ENCODE data around the gene PTDSS2. TPM values are rescaled to one million over a fixed set of nuclear protein-coding genes. Genes with fewer than 3 reads are reported as not detected.
"Not testable (repeated sequence)": the region's sequence is repeated elsewhere in the genome, so short reads cannot be mapped to it uniquely, and the experiment has no call there.

The PTDSS2 gene
- total RNA-seq: 32.9 TPM
- long read RNA-seq, transcript PTDSS2-201 (12 exons, 2,445 nt): major isoform, 31 of 53 reads
- long read RNA-seq, partial matches to known transcripts: 6 of 53 reads
- long read RNA-seq, other reads (novel, unspliced or antisense): 14 of 53 reads

GRCh38 chr11:449889-450808 is at the start of gene PTDSS2:
PTDSS2 (plus strand) TSS chr11:450279; CDS start chr11:450456, 177 bp downstream.
- intact Hi-C loops (cut with DNase I): no loop called here
- Histone ChIP-seq H3K27me3 (ENCODE audit: low read depth) (no peaks in the 10 kb centered on the region), H3K4me3 (peak within 1 kb of the TSS; percentile 99), H3K27ac (peak within 1 kb of the TSS; percentile 90), H3K9me3 (no peaks in the 10 kb centered on the region), H3K4me1 (peaks cover 30% of the 10 kb centered on the region), H3K36me3 (peaks cover 24% of the 10 kb centered on the region)
- ATAC-seq: peak; percentile 93
- DNase-seq: peak; percentile 98
- TF ChIP-seq, protein P1, sequence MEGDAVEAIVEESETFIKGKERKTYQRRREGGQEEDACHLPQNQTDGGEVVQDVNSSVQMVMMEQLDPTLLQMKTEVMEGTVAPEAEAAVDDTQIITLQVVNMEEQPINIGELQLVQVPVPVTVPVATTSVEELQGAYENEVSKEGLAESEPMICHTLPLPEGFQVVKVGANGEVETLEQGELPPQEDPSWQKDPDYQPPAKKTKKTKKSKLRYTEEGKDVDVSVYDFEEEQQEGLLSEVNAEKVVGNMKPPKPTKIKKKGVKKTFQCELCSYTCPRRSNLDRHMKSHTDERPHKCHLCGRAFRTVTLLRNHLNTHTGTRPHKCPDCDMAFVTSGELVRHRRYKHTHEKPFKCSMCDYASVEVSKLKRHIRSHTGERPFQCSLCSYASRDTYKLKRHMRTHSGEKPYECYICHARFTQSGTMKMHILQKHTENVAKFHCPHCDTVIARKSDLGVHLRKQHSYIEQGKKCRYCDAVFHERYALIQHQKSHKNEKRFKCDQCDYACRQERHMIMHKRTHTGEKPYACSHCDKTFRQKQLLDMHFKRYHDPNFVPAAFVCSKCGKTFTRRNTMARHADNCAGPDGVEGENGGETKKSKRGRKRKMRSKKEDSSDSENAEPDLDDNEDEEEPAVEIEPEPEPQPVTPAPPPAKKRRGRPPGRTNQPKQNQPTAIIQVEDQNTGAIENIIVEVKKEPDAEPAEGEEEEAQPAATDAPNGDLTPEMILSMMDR (IDR thresholded peaks at IDR 0.05): no peak

- H3K9me3 ChIP-seq; ATAC-seq; H3K36me3 ChIP-seq; H3K27me3 ChIP-seq (ENCODE audit: low read depth); intact Hi-C loops (cut with DNase I); H3K27ac ChIP-seq; H3K4me3 ChIP-seq: not testable (repeated sequence)
- H3K4me1 ChIP-seq: peaks cover 19% of the 10 kb centered on the region
- peak; percentile 1 for DNase-seq
These were observed 48.9 kb upstream of the PTDSS2 start for GRCh38 chr11:401196-401595.

- H3K9me3 ChIP-seq: no peaks in the 10 kb centered on the region
- H3K4me1 ChIP-seq: peaks cover 13% of the 10 kb centered on the region
- intact Hi-C loops (cut with DNase I): no loop called here
- peaks cover 4% of the 10 kb centered on the region for H3K36me3 ChIP-seq
- ATAC-seq: no peak
- TF ChIP-seq, protein P1 (IDR thresholded peaks at IDR 0.05): no peak
- DNase-seq: peak; percentile 47
- no peak overlapping the region for H3K27ac ChIP-seq
- no peaks in the 10 kb centered on the region for H3K27me3 ChIP-seq (ENCODE audit: low read depth)
- H3K4me3 ChIP-seq: no peak overlapping the region
These were observed 46.9 kb upstream of the PTDSS2 start for GRCh38 chr11:403021-403760.

DNA sequence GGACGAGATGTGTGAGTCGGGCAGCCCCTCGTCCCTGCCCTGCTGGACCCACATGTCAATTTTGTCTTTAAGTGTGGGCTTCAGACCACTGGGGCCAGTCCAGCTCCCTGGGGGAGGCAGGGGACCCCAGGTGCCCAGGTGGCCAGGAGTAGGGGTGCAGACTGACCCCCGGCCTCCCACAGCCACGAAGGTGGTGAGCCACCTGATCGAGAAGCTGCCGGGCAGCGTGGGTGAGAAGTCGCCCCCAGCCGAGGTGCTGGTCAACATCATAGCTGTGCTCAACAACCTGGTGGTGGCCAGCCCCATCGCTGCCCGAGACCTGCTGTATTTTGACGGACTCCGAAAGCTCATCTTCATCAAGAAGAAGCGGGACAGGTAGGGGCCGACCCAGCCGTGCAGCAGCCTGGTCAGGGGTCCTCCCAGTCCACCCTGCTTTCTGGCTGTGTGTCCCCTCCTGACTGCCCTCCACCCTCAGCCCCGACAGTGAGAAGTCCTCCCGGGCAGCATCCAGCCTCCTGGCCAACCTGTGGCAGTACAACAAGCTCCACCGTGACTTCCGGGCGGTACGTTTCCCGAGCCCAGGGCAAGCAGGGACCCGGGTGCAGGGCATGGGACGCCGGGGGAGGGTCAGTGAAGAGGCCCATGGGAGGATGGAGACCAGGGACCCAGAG is 46.2 kb upstream of the PTDSS2 start:
- Histone ChIP-seq H3K27ac (no peak overlapping the region), H3K27me3 (ENCODE audit: low read depth) (no peaks in the 10 kb centered on the region), H3K36me3 (peaks cover 4% of the 10 kb centered on the region), H3K4me3 (no peak overlapping the region), H3K4me1 (peaks cover 13% of the 10 kb centered on the region), H3K9me3 (no peaks in the 10 kb centered on the region)
- ATAC-seq (no peak), DNase-seq (peak; percentile 48)
- TF ChIP-seq, protein P1 (IDR thresholded peaks at IDR 0.05): no peak
- intact Hi-C loops (cut with DNase I): no loop called here

DNA sequence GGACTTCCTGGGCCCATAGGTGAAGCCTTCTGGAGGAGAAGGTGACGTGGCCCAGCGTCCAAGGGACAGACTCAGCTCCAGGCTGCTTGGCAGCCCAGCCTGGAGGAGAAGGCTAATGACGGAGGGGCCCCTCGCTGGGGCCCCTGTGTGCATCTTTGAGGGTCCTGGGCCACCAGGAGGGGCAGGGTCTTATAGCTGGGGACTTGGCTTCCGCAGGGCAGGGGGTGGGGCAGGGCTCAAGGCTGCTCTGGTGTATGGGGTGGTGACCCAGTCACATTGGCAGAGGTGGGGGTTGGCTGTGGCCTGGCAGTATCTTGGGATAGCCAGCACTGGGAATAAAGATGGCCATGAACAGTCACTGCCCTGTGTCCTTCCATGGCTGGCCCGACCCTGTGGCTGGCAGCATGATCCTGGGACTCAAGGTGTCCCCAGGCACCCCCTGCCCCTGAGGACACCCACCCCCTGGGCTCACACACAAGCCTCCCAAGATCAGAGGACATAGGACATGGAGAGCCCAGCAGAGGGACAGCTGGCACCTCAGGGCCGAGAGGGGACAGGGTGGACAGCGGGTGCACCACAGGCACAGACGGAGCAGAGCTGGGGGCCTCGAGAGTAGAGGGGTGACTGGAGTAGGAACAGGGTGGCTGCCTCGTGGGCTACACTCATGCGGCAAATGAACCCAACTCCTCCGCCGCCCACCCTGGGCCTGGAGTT is 45.4 kb upstream of the PTDSS2 start:
- no peak overlapping the region for H3K4me3 ChIP-seq
- H3K36me3 ChIP-seq: peaks cover 4% of the 10 kb centered on the region
- H3K27ac ChIP-seq: no peak overlapping the region
- intact Hi-C loops (cut with DNase I): no loop called here
- no peak for ATAC-seq
- H3K4me1 ChIP-seq: peaks cover 13% of the 10 kb centered on the region
- peak; percentile 46 for DNase-seq
- TF ChIP-seq, protein P1 (IDR thresholded peaks at IDR 0.05): no peak
- H3K27me3 ChIP-seq (ENCODE audit: low read depth): no peaks in the 10 kb centered on the region
- H3K9me3 ChIP-seq: no peaks in the 10 kb centered on the region

Data from lower lobe of right lung (tissue), 2 donors.